Activated T-helper 1 cell treated with anti-CD3 and anti-CD28 coated beads, Interleukin-2, amount 50 U/mL, for 16 hours (primary cell): Measurements from ENCODE around the gene C1orf174.

Experiments
- DNase-seq, 2 donors: peaks; one replicate each; pipeline ENCODE4 v3.0.0-alpha.2; 2020; ENCODE audit warnings: low read depth in 1 of 2, low spot score in 1 of 2

Gene C1orf174

DNA sequence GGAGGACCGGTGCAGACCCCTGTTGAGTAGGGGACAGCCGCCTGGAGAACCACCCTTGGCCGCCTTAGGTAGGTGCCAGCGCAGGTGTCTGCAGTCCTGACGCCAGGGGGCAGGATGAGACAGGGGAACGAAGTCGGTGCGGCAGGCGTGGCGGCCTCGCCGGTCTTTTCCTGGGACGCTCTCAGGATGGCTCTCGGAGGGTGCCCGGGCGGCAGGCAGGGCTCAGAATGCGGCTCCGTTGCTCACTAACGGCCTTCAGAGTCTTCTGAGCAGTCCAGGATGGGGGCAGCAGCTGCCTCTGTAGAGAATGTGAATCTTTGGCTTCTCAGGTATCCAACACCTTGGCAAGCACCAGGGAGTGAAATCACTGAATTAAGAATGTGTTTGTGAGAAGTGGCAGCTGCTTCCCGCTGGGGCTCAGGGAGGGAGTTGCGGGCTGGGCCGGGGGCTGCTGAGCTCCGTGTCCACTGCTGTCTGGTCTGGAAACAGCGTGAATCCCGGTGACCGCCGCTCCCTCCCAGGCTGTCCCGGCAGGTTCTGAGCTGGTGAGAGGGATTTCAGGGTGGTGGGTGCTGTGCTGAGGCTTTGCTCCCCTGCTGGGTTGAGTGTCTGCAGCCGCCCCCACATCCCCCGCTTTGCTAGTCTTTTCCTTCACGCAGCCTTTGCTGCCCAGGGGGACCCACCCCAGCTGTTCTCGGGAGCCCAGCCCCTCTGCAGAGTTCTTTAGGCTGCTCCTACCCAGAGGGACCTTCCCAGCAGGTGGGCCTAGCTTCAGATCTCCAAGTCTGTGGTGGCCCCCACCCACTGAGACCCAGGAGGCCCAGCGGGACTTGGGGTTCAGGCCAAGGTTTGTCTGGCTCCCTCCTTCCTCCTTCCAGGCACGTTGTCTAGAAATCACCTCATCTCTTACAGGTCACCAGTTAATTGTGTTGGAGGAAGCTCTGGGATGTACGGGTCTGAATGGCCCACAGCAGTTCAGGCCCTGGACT, 11.1 kb upstream of the C1orf174 start:
- peak; percentile 61 for DNase-seq

DNA sequence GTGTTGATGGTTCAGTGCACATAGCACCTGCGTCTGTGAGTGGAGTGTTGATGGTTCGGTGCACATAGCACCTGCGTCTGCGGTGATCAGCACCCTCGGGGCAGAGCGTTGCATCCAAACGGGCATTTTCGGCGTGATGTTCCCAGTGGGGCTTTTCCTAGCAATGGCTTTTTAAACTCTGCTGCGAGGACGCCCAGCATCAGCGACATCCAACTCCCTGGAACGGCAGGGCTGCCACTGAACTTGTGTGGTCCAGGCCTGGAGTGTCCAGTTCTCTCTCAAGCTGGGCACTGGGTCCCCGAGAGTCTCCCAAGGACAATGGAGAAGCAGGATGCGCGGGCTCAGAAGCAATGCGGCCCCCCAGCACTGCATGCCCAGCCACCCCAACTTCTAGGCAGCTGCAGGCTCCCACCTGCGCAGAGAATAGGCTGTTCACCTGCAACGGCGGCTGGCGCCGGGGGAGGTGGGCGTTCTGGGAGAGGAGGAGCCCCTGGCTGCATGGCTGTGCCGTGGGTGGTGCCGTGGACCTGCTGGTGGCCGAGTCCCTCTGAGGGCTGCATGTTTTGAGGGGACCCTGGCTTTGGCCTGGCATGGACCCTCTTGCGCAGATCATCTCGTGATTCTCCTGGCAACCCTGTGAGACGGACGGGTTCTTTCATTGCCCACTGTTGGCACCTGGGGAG, 10.1 kb upstream of the C1orf174 start:
- DNase-seq, result no peak

DNA sequence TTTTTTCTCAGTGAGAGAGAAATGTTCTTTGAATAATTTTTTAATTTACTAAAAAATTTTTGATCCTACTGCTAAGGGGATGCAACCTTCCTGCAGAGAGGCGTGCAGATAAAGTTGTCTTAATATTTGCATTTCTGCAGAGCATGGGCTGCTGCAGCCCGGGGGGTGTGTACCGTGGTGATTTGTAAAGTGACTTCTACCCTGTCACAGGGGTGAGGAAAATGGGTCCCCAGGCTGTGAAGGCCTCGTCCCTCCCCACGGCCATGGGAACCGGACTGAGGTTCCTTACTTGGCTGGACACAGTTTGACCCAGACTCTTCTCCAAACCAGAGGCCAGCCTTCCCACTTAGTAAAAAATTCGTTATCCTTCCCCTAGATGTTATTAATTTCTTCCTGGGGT, 9.5 kb upstream of the C1orf174 start:
- DNase-seq, result no peak

DNA sequence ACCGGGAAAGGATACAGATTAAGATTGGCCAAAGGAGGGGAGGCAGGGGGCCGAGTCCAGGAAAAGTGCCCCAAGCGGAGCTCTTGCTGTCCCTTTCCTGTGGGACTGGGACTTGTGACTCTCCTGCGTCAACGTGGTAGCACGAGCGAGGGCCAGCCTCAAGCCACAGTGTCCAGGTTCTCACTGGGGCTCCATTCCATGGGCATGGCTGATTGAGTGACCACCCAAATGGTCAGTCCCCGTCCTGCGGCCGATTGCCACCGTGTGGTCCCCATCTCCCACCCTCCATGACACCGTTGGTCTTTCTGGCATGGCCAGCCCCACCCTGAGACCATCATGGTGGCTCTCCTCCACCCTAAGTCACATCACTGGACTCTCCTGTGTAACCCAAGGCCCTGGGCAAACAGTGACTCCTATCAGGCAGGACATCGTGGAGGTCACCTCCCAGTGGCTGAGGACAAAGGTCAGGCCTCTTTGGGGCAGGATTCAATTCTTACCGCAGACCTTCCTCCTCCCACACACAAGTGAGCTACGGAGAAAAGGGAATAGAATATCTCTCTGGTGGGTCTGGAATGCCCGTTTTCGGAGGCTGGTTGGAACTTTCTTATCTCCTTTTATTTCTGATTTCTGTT, 8.9 kb upstream of the C1orf174 start:
- no peak for DNase-seq

DNA sequence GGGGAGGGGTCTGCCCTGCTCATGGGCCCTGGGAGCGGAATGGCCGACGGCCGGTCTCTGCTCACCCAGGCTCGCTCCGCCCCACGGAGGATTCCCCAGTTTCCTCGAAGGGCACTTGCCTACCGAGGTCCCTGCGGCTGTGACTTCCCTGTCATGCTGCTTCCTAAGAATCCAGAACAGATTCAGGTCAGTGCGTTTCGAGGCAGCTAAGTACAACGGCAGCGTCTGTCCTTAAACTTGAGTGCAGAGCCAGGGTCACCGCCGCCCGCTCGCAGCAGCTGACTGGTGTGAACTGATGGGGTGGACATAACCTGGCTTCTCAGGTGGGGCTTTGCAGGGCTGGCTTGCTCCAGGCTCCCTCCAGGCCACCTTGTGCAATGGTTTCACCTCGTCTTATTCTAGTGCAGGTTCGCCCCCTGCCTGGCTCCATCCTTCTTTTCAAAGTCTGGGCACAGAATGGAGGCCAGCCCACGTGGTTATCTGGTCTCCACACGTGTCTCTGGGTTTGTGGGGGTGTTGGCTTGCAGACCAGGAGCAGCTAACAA, 7.6 kb upstream of the C1orf174 start:
- DNase-seq, result no peak

DNA sequence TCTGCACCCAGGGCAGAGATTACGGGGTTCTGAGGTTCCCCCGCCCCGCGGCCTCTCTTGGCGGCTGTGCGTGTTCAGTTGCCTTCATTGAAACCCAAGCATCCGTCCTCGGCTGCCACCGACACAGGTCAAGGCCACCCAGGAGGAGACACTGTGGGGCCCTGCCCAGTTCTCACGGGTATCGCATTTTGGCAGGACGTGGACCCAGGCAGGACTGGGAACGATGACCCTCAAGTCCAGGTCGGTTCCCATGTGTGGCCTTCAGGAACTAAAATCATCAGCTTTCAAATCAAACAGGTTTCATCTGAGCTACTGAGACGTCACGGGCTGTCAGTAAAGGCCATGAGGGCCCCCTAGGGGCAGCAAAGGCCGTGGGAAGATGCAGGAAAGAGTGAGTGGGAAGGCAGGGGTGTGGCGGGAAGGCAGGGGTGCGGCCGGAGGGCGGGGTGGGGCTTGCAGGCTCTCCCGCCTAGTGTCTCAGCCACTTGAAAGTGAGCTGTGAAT, 7.0 kb upstream of the C1orf174 start:
- no peak for DNase-seq

DNA sequence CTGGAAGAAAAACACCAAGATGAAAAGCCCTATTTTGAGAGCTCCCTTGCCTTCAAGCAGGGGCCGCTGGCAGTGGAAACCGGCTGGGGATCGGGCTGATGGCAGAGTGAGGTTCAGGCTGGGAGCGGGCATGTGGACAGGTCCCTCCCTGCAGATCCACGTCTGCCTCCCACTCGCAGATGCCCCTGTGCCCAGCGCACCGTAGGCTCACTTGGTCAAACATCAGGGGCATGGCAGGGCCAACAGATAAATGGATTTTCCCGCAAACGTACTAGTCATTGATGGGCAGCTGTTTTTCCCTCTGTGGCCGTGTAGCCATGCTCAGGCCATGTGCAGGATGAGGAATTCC, 6.6 kb upstream of the C1orf174 start:
- no peak for DNase-seq

DNA sequence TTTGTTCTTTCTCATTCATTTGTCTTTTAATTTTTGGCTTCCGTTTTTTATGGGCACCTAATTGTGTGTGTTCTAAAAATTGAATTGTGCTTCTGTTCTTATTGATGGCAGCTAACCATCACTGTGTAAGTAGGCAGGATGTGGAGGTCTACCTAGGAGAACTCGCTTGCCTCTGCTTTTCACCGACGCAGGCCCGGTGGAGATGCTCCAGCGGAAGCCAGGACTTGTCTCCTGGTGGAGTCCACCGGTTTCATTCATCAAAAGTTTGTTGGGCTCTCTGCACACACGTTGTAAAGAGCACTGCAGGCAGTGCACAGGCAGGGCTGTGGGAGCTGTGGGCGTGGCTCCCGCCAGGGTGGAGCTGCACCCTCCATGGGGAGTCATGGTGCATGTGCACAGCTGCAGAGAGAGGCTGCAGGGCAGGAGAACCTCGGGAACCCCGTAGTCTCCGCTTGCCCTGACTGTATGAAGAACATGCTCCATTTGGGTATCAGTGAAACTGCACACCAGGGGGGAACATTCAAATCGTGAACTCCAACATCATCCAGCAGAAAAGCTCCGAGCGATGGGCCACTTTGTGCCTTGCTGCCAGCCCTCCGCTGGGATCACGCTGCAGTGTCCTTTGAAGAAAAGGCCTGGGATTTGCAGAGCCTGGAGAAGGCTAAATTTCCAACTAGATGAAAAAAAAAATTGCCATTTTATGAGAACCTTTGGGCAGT, 6.0 kb upstream of the C1orf174 start:
- no peak for DNase-seq

DNA sequence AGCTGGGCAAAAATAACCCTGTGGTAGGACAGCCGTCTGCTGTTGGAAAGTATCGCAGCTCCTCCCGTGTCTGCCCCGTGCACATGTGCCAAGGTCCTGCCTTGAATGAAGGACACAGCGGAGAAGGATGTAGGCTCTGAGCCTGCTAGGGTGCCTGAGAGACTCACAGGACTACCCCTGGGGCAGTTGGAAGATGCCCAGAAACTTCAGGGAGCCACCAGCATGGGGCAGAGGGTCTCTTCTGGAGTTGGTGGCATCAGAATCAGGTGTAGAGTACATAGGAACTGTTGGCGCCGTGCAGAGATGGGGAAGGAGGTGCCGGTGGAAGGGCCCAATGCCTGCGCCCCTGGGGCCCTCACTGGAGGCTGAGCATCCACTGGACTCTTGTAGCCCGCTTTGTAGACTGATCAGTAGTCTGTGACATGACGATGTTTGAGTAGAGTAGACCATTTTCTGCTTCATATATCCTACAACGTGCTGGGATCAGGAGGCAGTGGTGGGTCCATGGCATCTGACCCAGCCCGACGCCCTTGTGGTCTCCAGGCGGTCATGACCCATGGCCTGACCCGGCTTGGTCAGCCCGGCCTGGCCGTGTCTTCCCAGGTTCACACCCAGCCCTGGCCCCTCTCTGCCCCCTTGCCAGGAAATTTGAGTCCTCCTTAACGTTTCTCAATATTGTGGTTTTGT, 5.3 kb upstream of the C1orf174 start:
- DNase-seq, result no peak

DNA sequence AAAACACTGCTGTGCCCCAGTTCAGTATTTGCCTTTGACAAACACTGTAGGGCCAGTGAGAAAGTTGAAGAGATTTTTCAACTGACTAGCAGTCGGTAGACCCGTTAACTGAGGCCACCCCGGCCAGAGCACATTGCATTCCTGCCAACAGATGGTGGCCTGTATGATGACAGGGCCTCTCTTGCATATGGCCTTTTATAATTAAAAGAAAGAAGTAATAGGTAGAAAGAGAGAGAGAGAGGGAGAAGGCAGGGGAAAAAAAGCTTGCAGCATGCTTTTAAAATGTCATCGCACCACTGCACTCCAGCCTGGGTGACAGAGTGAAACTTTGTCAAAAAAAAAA, 4.7 kb upstream of the C1orf174 start:
- DNase-seq, result no peak

DNA sequence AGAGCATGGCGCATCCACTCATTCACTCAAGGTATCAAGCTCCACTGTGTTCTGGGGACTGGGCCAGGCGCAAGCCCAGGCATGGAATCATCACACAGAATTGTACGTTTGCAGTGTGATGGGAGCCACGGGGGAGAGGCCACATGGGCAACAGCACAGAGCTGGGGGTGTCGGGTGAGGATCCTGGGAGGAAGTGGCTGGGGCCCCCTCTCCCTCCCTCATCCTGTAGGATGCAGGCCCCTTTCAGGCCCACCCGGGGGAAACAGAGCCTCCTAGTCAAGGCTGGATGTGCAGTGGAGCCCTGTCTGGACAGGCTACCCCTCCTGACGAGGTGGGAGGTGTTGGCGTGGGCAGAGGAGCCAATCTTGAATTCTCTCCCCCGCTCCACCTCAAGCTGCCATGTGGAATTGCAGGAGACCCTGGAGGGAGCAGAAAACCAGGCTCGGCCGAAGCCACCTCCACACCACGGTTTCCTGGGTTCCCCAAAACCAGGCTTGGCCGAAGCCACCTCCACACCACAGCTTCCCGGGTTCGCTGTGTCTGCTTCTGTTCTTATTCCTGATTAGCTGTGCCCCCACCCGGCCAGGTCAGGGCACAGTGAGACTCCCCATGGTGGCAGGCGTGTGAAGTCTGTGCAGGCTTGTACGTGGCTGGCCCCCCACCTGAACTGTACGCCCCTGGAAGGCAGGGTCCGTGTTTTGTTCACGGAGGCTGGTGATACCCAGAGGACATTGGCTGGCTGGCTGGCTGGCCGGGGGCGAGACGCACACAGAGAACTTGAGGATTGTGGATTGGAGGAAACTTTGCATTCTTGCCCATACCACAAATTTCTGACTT, 4.2 kb upstream of the C1orf174 start:
- no peak for DNase-seq

DNA sequence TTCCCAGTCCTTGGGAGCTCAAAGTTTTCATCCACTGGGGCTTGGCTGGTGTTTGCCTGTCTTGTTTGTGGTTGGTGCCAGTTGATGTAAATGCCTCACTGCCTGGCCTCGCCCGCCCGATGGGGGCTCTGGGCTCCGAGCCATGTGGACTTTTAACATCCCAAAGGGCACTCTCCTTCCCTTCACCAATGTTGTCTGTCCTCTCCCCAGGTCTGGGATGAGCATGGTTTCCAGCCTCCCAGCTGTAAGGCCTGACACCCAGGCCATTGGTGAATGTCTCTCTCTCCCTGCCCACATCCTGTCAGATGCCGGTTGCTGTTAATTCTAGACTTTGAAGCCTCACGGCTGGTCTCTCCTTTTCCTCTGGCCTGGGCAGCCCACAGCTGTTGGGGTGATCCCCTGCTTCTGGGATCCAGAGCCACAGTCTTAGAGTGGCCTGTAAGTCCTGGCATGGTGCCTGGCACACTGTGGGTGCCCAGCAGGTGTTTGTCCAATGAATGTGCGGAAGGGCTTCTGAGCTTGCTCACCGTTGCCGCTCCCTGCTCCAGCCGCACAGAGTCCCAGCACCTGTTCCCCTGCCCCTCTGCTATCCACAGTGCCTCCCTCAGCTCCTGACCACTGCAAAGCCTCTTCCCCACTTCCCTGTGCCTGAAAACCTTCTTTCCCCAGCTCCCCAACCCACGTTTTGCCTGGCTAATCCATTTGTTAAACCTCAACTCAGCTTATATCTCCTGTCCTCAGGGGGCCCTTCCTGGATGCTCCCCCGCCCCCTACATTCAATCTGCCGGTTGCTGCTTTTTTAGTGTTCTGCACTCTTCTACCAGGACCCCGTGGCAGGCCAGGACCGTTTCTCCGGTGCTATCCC, 3.3 kb upstream of the C1orf174 start:
- no peak for DNase-seq

DNA sequence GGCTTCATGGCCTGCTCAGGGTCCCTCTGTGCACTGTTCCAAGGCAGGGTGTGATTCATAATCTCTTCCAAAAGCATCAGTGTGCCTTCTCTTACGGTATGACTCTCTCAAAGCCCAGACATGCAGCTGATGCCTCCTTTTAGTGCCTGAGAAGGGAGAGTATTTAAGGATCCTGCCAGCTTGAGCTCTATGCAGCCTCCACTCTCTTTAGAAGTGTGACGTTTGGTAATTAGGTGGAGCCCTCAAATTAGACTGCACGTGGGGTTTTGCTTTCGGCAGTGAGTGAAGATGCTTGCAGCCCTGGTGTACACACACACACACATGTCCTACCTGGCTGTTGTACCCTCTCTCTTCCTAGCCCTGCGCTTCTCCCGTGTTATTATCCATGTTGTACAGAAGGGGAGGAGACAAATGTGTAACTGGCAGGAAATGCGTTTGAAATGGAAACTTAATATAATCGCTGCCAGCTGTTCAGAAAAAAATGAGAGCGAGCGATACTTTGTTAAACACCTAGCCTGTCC, 2.6 kb upstream of the C1orf174 start:
- DNase-seq, result no peak

DNA sequence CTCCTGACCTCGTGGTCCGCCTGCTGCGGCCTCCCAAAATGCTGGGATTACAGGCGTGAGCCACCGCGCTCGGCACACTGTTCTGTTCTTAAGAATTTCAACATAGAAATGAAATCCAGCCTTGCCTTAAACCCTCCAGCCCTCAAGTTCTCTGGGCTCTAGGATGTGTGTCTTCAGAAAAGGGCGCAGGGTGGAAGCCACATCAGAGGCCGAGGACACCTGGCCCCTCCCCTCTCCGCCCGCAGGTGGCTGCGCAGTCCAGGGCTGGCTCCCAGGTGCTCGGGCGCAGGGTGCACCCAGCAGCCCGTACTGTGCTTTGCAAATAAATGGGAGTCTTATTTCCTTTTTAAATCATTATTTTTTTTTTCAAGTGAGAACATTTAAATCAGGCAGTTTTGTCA, 2.0 kb upstream of the C1orf174 start:
- DNase-seq, result no peak

DNA sequence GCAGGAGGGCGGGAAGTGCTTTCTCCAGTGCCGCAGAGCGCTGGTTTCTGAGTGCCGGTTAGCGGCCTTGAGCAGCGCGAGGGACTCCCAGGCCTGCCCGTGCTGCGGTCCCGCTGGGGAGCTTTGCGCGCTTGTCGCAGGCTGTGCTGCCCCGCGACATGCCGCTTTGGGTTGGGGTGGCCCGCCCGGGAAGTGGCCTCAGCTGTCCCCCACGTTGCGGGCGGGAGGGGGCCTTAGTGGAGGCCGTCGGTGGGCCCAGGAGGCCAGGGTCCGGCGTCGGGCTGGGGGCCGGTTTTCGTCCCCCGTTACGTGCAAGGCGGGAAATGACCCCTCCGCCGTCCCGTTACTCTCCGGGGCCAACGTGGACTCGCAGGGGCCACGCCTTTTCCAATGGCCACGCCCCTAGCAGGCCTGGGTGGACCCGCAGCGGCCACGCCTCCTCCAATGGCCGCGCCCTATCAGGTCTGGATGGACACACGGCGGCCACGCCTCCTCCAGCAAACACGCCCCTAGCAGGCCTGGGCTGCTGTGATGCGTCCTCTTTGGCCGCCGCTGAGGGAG, 977 bp upstream of the C1orf174 start:
- DNase-seq, result peak; percentile 49 to 74

DNA sequence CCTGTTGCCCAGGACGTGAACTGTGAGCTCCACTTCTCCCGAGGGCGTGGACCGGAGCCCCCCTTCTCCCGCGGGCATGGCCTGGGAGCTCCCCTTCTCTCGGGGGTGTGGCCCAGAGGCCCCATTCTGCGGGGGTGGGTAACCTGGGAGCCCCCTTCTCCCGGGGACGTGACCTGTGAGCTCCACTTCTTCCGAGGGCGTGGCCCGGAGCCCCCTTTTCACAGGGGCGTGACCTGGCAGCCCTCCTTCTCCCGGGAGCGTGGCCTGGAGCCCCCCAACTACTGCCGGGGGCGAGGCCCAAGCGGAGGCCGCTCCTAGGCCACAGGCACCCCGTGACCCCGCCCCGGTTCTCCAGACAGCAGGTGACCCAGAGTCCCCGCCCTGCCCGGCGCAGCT, 320 bp downstream of the C1orf174 start:
- no peak for DNase-seq

DNA sequence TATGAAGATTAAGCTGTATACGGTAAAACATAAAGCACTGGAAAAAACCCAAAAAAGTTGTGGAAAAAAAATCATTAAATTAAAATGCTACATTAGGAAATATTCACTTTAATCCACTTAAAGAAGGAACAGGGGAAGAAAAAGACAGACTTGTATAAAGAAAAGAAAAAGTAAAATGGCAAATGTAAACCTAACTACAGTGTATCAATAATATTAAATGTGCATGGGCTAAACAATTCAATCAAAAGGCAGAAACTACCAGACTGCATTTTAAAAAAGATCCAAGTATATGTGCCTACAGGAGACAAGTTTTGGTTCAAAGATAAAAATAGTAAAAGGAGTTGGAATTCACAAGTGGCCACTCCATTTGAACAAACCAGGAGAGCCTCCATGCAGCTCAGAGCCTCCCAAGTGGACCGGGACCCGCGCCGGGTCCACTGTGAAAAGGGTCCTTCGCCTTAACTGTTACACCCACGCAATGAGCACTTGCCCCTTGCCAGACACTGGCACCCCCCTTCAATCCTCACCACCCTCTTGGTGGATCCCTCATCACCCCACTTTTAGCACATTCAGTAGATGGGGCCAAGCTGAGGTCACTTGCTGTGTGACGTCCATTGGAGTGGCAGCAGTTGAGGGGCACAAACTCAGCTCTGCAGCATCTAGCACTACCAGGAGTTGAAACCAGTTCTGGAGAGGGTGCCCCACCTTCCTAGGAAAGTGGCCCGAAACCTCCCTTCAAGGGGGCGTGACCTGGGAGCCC, 898 bp downstream of the C1orf174 start:
- DNase-seq, result no peak

DNA sequence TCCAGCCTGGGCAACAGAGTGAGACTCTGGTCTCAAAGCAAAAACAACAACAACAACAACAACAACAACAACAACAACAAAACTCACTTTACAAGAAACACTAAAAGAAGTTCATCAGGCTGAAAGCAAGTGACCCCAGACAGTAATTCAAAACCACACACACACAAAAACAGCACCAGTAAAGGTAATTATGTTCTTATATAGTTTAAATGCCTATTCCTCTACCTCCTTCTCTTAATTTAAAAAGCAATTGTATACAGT, 1.7 kb downstream of the C1orf174 start:
- no peak for DNase-seq
